Keratinocyte (primary cell): Measurements from ENCODE around the gene FDPS. TPM values are rescaled to one million over a fixed set of nuclear protein-coding genes. Genes with fewer than 3 reads are reported as not detected.
"Not testable (repeated sequence)": the region's sequence is repeated elsewhere in the genome, so short reads cannot be mapped to it uniquely, and the experiment has no call there.

ENCODE experiments used
- DNase-seq: peaks from one replicate; pipeline ENCODE4 v3.0.0-alpha.2; 2011; ENCODE audit warnings: low read depth, missing footprints, low spot score
- FAIRE-seq: peaks from 2 replicates; lab custom pipeline; 2011; peaks lifted over from hg19 to GRCh38; lab: Jason Lieb, UNC
- H2AFZ ChIP-seq: 2 replicates; pipeline ENCODE4 v1.6.0; 2012; ENCODE audit warnings: low read length, control low read depth, inconsistent platforms; ENCODE audit not compliant: control insufficient read depth
- H3K27ac ChIP-seq: 2 replicates; pipeline ENCODE4 v1.5.1; 2011; ENCODE audit warnings: low read length; ENCODE audit not compliant: control insufficient read depth, insufficient read depth
- H3K27me3 ChIP-seq: 3 replicates; pipeline ENCODE4 v1.6.0; 2011; ENCODE audit warnings: low read length; ENCODE audit not compliant: control insufficient read depth, insufficient read depth; ENCODE audit errors: extremely low read depth
- H3K36me3 ChIP-seq, 2 experiments: 2 replicates in 1 of 2; 3 replicates in 1 of 2; pipeline ENCODE4 v1.5.1; 2011; ENCODE audit warnings: low read length in 2 of 2, mild to moderate bottlenecking in 1 of 2; ENCODE audit not compliant: control insufficient read depth in 2 of 2, insufficient read depth in 2 of 2; ENCODE audit errors: extremely low read depth in 1 of 2
- H3K4me1 ChIP-seq: 3 replicates; pipeline ENCODE4 v1.5.1; 2011; ENCODE audit warnings: low read length; ENCODE audit not compliant: control insufficient read depth, insufficient read depth; ENCODE audit errors: extremely low read depth
- H3K4me2 ChIP-seq: 3 replicates; pipeline ENCODE4 v1.6.0; 2011; ENCODE audit warnings: low read depth, low read length; ENCODE audit not compliant: control insufficient read depth, insufficient read depth; ENCODE audit errors: extremely low read depth
- H3K4me3 ChIP-seq, 3 experiments: fragments of 200-600 bp in 1 of 3; sonication (generic) in 1 of 3; 2 replicates in 2 of 3; 3 replicates in 1 of 3; pipeline ENCODE4 v1.5.1; 2011 to 2016; ENCODE audit warnings: low read length in 3 of 3, mild to moderate bottlenecking in 3 of 3, control low read depth in 2 of 3, inconsistent platforms in 1 of 3, low read depth in 1 of 3, mixed read lengths in 1 of 3, mixed run types in 1 of 3, moderate library complexity in 1 of 3; ENCODE audit not compliant: control insufficient read depth in 2 of 3, insufficient read depth in 2 of 3; ENCODE audit errors: extremely low read depth in 1 of 3
- H3K79me2 ChIP-seq: 2 replicates; pipeline ENCODE4 v1.6.0; 2012; ENCODE audit warnings: low read length; ENCODE audit not compliant: control insufficient read depth, insufficient read depth
- H3K9ac ChIP-seq: 3 replicates; pipeline ENCODE4 v1.6.0; 2011; ENCODE audit warnings: low read length; ENCODE audit not compliant: control insufficient read depth, insufficient read depth; ENCODE audit errors: extremely low read depth
- H3K9me1 ChIP-seq: 3 replicates; pipeline ENCODE4 v1.6.0; 2011; ENCODE audit warnings: low read length; ENCODE audit not compliant: control insufficient read depth, insufficient read depth; ENCODE audit errors: extremely low read depth
- H3K9me3 ChIP-seq: 2 replicates; pipeline ENCODE4 v1.5.1; 2012; ENCODE audit warnings: low read depth, low read length; ENCODE audit not compliant: control insufficient read depth
- H4K20me1 ChIP-seq: 3 replicates; pipeline ENCODE4 v1.6.0; 2011; ENCODE audit warnings: low read length; ENCODE audit not compliant: control insufficient read depth, insufficient read depth; ENCODE audit errors: extremely low read depth
- CTCF ChIP-seq, 3 experiments: IDR thresholded peaks in 1 of 3; conservative IDR thresholded peaks in 1 of 3; optimal IDR thresholded peaks in 1 of 3; 2 replicates in 2 of 3; 3 replicates in 1 of 3; pipeline versions ENCODE3 to v1.5.1; 2011; ENCODE audit warnings: low read length in 3 of 3, mild to moderate bottlenecking in 3 of 3, moderate library complexity in 2 of 3, control low read depth in 1 of 3, inconsistent platforms in 1 of 3; ENCODE audit not compliant: insufficient read depth in 2 of 3; ENCODE audit errors: extremely low read depth in 1 of 3
- EZH2 ChIP-seq: IDR thresholded peaks from one replicate; pipeline ENCODE4 v1.6.1; 2012; ENCODE audit warnings: inconsistent platforms, mild to moderate bottlenecking, low read length, moderate library complexity
- dilution Hi-C: fragments of 300-500 bp; cut with MboI; formaldehyde crosslinking; loops from one replicate; pipeline ENCODE4 v1.7.0; 2020; ENCODE audit warnings: low sequenced_read_pairs; ENCODE audit not compliant: extremely low pct_ligation_motif_present
- polyA plus RNA-seq, 5 experiments: library from polyadenylated mRNA; depleted of rRNA in 3 of 5; stranded (reverse) in 3 of 5; stranded (forward) in 1 of 5; unstranded in 1 of 5; fragments of >200 nt; gene quantifications; 1 replicate in 1 of 5; 2 replicates in 3 of 5; 3 replicates in 1 of 5; pipeline versions ENCODE4 v1.2.1 to v1.2.3, GENCODE V29; 2011 to 2012; ENCODE audit warnings: missing spikeins in 2 of 5, low read depth in 1 of 5, low replicate concordance in 1 of 5

The FDPS gene
- polyA plus RNA-seq, 1 donor (not counting 4 experiments of a cell fraction or from before 2014, with no cell fraction given): 821 TPM

DNA sequence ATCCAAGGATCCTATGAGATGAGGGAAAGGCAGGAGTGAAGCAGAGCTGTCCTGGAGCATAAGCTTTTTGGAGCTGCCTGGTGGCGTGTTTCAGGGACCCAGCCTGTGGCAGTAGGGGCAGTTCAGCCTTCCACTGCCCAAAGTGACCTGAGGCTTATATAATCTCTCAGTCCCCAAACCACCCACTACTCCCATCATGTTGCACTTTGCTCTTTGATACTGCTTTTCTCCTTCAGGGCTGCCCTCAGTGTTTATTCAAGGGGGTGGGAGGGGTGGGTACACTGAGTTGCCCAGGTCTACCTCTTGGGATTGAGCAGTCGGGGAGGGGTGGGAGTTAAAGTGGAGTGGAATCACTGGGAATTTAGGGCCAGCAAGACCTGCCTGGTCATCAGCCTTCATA, 22.1 kb upstream of the FDPS start:
- no peak overlapping the region for H3K9ac ChIP-seq
- H3K9me1 ChIP-seq: no peaks in the 10 kb centered on the region
- TF ChIP-seq EZH2 (no peak), CTCF (optimal IDR thresholded peaks at IDR 0.05 in 1 of 3, IDR thresholded peaks at IDR 0.05 in 1 of 3, conservative IDR thresholded peaks at IDR 0.05 in 1 of 3; ENCODE audit: extremely low read depth in 1 of 3, insufficient read depth in 2 of 3, low read length in 3 of 3) (no peak)
- no peak for FAIRE-seq
- no peak for DNase-seq
- H3K4me2 ChIP-seq: no peak overlapping the region
- H3K27ac ChIP-seq: no peak overlapping the region
- H3K9me3 ChIP-seq: no peaks in the 10 kb centered on the region
- H3K36me3 ChIP-seq: no peaks in the 10 kb centered on the region
- no peak overlapping the region for H2AFZ ChIP-seq
- no peaks in the 10 kb centered on the region for H4K20me1 ChIP-seq
- dilution Hi-C loops: no loop called here
- no peaks in the 10 kb centered on the region for H3K79me2 ChIP-seq
- no peaks in the 10 kb centered on the region for H3K4me1 ChIP-seq
- H3K4me3 ChIP-seq: no peak overlapping the region
- no peaks in the 10 kb centered on the region for H3K27me3 ChIP-seq

DNA sequence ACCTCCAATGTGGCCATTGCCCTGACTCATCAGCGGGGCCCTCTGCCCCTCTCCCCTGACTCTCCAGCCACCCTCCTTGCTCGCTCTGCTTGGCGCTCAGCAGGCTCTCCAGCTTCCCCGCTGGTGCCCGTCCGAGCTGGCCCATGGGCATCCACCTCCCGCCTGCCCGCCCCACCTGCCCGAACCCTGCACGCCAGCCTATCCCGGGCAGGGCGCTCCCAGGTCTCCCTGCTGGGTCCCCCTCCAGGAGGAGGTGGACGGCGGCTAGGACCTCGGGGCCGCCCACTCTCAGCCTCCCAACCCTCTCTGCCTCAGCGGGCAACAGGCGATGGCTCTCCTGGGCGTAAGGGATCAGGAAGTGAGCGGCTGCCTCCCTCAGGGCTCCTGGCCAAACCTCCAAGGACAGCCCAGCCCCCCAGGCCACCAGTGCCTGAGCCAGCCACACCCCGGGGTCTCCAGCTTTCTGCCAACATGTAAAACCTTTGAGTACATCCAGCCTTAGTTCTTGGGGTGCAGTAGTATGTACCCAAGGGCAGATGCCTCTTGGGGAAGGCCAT, 20.6 kb upstream of the FDPS start:
- no peak overlapping the region for H3K9ac ChIP-seq
- H2AFZ ChIP-seq: no peak overlapping the region
- H3K27ac ChIP-seq: no peak overlapping the region
- FAIRE-seq (no peak), DNase-seq (no peak)
- no peaks in the 10 kb centered on the region for H4K20me1 ChIP-seq
- no peaks in the 10 kb centered on the region for H3K9me1 ChIP-seq
- no peaks in the 10 kb centered on the region for H3K36me3 ChIP-seq
- H3K27me3 ChIP-seq: no peaks in the 10 kb centered on the region
- no peak overlapping the region for H3K4me2 ChIP-seq
- H3K79me2 ChIP-seq: no peaks in the 10 kb centered on the region
- dilution Hi-C loops: no loop called here
- TF ChIP-seq CTCF (optimal IDR thresholded peaks at IDR 0.05 in 1 of 3, IDR thresholded peaks at IDR 0.05 in 1 of 3, conservative IDR thresholded peaks at IDR 0.05 in 1 of 3; ENCODE audit: extremely low read depth in 1 of 3, insufficient read depth in 2 of 3, low read length in 3 of 3) (no peak), EZH2 (no peak)
- no peak overlapping the region for H3K4me3 ChIP-seq
- no peaks in the 10 kb centered on the region for H3K4me1 ChIP-seq
- H3K9me3 ChIP-seq: no peaks in the 10 kb centered on the region

- Histone ChIP-seq H3K27me3 (peaks cover 17% of the 10 kb centered on the region), H3K4me1 (peaks cover 12% of the 10 kb centered on the region)
- H3K9me1 ChIP-seq, DNase-seq, H3K4me3 ChIP-seq, H2AFZ ChIP-seq, H3K27ac ChIP-seq, FAIRE-seq, H3K79me2 ChIP-seq, H4K20me1 ChIP-seq, dilution Hi-C loops, H3K4me2 ChIP-seq, H3K36me3 ChIP-seq, H3K9ac ChIP-seq, H3K9me3 ChIP-seq: not testable (repeated sequence)
Observed at GRCh38 chr1:155291006-155291405, 17.7 kb upstream of the FDPS start.
